NCI-H1436 treated with DMSO at 0.1 percent for 48 hours (cell line): ENCODE measurements around the gene WT1.

Source experiments
- DNase-seq: peaks from one replicate; lab custom pipeline; 2025; lab: John Stamatoyannopoulos, UW

WT1 gene

DNA sequence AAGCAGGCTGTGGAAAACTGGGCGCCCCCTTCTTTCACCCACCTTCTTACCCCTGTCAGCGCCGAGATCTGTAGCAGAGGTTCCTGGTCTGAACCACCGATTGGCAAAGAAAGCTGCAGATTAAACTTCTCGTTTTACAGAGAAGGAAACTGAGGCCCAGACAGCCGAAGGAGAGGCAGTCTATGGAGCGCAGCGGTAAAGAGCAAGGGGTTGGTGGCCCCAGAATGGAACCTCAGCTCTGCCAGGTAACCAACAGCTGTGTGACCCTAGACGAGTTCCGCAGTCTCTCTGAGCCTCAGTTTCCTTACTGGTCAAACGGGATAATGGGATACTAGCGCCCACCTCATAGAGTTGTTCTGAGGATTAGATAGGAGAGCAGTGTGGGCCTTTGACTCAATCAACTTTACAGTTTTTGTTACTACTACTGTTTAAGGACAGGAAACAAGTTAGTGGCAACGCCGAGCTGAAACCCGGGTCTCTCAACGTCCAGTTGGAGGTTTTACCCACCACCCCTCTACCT lies 3.1 kb upstream of the WT1 start:
- no peak for DNase-seq

DNA sequence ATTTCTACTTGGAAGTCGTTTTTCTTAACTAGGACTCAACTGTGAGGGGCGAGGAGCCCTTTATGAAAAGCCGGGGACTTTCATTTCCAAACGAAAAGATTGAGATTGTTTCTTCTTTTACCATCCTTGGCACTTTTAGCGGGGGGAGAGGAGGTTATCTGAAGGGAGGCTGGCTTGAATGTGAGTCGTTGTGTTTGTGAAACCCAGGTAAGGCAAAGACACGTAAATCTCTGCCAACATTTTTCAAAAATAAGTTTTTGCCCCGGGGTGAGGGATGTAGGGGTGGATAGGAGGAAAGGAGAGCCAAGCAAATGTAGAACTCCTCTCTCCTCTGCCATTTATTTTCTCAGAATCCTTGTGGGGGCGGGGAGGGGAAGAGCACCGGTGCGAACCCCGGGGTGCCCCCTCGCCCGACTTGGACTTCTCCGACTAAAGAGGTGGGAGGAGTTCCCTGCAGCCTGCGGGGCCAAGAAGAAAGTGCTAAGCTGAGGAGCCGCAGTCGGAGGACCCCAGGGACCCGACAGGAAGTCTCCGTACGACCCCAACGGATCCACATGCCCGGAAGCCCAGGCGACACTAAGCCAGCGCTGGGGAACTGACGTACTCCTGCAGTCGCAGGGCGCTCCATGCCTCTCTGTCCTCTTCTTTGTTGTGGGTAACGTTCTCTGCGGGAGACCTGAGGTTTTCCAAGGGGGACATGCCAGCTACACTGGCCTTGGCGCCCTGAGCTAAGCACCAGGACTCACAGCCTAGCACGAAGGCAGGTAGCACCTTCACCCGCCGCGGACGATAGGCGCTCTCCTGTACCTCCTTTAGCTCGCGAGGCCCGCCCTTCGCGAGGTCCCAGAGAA lies 2.4 kb upstream of the WT1 start:
- DNase-seq: no peak

DNA sequence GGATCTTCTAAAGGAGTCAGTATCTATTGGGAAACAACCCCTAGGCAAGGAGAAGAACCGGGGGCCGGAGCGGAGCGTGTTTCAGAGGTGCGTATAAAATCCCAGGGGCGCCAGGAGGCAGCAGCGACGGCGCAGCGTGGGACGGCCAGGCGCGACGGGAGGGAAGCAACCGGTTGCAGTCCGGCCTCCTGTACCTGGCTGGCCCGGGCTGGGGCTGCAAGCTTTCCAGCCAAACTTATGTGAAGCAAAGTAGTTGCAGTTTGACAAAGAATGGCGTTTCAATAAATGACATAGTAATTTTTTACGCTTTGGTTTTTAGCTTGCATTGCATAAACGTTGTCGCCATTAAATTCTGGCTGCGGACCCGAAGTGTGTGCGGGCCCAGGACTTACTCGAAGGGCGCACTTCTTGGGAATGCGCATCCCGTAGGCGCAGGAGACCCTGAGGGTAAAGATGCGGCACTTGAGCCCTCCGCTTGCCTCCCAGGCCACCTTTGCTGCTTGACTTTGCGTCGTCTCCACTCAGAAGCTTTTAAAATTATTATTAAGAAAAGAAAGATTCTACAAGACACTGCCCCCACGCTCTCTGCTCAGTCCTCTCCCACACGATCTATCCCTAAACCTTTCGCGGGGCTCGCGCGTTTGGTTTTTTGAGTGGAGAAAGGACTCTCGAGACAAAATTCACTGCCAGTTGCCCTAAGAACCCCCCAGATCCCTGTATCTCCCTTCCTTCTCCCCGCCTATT lies 1.6 kb upstream of the WT1 start:
- no peak for DNase-seq

DNA sequence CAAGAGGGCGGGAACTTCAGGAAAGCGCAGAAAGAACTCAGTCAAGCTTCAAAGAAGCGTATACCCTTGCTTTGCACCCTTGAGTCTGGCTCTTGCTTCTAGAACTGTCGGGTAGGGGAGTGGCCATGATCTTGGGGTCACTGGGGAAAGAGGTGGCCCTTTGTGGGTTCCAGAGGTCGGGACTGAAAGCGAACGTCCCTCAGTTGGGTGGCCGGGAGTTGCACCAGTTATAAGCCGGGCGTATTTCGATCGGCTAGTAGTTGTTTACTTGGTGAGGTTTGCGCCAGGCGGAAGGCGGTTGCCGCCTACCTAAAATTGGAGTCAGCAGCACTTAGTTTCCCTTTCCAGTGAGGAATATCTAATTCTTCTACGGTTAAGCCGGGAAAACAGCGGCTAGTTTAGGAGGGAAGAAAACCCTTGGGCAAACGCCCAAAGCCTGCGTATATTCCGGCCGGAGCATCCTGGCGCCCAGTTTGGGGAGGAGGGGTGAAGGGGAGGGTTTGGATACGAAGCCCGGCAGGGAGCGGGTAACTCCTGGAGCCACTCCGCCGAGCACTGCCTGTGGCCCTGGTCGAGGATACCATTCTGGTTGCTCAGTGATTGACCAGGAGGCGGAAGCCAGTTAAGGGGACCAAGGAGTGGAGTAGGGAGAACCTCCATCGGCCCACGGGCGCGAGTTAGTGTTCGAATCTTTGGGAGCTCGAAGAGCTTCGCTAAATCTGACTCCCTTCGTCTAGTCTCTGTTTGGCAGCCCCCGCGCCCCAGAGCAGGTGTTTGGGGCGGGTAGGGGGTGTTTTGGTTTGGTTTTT lies 807 bp upstream of the WT1 start:
- no peak for DNase-seq

DNA sequence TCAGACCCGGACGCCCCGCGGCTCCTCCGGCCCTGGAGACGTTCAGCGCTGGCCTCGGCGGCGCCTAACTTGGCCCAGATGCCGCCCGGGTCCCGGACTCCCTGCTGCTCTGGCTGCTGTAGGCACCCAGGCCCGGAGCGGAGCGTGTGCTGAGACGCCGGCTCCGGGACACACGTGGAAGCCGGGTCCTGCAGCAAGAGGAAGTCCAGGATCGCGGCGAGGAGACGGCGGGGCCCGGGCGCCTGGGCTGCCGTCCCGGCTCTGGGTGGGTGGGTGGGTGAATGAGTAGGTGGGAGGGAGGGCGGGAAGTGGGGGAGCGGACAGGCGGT lies 223 bp downstream of the WT1 start:
- DNase-seq: no peak

DNA sequence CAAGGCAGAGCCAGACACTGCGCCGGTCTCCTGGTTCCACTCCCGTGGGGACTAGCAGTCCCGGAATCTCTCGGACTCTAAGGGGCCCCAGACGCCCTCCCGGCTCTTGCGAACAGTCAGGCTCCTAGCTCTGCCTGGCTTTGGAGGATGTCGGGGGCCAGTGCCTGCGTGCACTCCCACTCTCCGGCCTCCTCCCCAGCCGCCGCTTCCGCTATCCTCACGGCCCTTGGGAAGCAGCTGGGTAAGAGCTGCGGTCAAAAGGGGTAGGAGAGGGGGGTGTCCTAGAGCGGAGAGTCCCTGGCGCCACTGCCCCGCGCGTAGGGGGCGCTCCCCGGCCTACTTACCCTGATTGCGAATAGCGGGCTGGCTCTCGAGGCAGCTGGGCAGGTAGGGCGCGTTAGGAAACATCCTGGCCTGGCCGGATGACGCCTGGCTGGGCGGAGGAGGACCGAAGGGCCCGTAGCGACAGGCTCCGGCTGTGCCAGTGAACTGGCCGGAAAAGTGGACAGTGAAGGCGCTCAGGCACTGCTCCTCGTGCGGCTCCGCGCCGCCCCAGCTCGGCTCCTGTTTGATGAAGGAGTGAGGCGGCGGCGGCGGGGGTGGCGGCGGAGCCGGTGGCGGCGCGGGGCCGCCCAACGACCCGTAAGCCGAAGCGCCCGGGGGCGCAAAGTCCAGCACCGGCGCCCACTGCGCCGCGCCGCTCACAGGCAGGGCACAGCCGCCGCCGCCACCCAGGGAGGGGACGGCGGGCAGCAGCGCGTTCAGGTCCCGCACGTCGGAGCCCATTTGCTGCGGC lies 785 bp downstream of the WT1 start:
- DNase-seq: no peak

DNA sequence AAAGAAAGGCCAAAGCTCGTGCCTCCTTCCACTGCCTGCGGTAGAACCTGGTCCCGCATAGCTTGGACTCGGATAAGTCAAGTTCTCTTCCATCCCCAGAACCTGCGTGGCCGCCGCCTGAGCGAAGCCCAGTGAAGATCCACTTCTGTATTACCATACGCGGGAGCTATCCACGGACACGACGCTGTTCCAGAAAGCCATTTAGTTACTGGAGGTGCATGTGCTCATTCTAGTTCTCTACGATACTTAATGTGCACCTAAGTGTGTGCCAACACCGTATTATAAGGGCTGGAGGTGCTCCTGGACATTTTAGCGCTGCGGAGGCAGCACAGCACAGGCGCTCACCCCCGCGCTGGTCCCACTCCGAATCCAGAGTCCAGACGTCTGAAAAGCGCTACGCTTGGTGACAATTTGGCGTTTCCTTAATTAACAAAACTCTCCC lies 1.4 kb downstream of the WT1 start:
- DNase-seq: no peak

DNA sequence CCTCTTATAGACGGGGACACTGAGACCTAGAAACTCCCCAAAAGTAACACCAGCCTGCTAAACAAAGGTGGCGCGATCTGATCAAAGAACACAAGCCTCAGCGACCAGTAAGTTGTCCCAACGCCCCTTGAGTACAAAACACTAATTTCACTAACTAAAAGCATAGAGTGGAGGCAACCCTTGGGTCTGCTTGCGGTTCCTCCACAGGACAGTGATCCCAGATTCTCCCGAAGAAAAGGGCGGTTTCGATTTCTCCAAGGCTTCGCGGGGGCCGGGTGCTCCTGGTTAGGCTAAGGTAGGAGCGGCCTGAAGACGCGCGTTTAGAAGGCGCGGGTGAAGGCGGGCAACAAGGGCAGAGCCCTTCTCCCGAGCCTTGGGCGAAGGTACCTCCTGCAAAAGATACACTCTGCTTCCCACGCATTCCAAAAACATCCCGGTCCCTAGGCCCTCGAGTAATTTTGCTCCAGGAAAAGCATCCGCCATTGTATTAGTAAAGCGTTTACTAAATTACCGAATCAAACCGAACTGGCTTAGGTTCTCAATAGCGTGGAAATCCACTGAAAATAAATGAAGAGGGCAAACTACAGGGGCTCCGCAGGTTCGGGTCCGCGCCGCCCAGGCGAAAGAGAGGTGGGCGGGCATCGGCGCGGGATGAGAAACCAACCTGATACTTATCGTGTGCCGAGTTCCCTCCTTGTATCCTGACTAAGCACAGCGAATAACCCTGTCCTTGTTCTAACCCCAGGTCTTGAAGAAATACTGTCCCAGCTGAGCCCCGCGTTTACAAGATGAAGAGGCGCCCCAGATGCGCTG lies 2.0 kb downstream of the WT1 start:
- no peak for DNase-seq

DNA sequence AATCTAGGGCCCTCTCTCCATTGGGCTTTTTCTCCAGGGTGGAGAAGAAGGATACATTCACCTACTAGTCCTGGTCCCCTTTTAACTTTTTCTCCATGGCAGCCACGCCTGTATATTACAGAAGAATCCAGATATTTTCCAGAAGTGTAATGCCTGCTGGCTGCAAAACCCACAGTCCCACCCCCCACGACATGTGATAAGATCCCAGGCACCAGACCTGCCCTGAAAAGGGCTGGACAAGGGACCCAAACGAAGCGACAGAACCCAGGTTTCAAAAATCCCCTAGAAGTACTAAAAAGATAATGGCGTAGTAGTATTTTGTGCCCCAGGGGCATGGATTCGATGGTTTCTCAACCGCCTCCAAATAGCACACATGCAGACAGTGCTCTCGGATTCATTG lies 2.8 kb downstream of the WT1 start:
- no peak for DNase-seq

DNA sequence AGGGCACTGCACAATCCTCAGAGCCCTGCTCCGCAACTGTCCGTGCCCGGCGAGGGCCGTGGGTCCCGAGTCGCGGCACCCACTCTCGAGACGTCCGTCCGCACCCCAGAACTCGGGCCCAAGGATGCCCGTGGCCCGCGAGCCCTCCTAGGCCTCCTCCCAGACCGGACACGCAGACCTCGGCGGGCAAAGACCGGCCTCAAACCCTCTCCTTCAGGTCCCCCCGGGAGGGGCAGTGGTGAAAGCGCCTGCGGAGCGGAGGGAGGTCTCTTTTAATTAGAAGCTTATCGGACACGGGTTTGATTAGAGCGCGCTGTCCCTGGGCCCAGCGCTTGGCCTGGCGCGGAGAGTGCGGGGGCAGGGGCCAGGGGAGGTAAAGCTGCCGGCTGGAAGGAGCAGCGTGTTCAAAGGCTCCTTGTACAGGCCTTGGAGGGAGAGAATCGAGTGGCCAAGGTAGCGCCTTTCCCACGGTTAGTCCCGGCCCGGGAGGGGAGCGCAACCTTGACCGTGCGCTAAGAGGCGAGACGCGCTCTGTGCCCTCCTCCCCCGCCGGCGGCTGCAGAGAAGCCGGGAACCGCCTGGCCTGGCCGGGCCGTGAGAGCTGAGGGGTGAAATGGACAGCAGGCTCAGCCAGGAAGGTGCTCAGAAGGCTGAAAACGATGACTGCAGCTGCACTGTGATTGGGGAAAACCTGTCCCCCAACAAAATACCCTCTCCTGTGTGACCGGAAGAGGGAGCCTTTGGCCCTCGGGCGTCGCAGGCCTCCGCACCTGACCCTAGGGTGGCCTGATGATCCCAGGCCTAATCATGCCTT lies 4.6 kb downstream of the WT1 start:
- no peak for DNase-seq

DNA sequence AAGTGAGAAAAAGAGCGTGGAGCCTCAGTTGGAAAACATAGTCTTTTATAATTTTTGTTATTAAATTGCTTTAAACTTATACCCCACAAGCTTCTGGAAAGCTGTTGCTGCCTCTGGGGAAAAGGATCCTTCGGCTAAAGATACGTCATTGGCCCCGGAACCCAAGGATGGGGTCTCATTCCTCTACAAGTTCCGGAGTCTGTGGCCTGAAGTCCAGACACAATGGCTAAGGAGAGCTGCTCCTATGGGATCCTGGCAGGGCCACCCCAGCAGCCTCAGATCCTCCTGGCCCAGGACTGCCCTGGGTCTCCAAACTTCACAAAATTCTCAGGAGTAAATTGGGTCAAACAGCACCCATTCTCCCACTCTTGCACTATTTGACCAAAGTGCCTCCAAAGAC lies 5.9 kb downstream of the WT1 start:
- DNase-seq: no peak

DNA sequence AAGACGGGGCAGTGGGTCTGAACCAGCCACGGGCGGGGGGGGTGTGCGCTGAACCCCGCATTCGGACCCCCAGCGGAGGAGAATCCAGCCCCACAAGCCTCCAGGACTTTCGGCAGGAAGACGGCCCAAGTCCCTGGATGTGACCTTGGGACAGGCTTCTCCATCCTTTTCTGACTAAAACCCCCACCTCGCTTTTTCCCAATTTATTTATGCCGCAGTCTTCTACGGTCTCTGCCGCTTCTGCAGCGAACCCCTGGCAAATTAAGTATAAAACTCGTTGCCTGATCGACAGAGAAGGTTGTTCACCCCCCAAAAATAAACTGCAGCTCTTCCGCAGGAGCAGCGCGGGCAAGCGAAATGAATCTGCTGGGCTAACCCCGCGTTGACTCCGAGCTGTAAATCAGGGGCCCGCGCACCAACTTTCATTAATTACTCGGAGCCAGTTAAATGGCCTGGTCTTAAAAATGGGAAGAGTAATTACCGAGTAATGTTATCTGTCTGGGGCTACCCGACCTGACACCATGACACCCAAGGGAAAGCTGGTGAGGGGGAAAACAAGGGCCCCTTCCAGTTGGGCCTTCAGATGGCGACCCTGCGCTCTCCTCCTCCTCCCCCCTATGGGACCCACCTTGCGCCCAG lies 6.6 kb downstream of the WT1 start:
- no peak for DNase-seq

DNA sequence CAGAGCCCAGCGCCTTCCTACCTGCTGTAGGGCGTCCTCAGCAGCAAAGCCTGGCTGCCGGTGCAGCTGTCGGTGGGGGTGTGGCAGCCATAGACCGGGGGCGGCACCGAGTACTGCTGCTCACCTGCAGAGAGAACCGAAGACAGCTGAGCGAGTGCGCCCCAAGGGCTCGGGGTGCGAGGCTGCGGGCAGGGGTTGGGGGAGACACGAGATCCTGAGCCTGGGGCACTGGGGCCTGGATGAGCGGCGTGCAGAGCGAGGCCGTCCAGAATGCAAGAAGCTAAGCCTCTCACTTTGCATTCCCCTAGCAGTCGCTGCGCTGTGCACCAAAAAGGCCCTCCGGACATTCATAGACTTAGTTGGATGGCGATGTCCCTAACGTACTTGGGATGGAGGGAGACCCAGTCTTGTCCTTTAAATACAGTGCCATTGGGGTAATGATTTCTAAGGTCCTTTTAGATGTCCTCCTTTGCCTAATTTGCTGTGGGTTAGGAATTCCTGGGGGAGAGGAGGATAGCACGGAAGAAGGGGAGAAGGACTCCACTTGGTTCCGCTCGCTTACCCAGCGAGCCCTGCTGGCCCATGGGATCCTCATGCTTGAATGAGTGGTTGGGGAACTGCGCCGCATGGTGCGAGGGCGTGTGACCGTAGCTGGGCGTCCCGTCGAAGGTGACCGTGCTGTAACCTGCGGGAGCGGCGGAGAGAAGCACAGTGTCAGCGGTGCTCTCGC lies 7.2 kb downstream of the WT1 start:
- DNase-seq: no peak

DNA sequence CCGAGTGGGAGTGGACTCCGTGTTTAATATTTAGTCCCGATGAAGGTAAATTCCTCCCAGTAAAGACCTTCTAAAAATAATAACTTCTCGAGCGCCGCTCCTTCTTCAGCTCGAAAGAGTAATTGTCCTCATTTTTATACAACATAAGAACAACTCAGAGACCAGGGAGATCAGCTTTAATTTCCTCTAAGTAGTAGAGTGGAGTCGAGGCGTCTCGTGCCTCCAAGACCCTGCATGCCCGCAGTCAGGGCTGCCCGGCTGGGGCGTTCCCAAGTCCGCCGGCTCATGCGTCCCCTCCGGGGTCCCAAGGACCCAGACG lies 7.8 kb downstream of the WT1 start:
- DNase-seq: no peak

DNA sequence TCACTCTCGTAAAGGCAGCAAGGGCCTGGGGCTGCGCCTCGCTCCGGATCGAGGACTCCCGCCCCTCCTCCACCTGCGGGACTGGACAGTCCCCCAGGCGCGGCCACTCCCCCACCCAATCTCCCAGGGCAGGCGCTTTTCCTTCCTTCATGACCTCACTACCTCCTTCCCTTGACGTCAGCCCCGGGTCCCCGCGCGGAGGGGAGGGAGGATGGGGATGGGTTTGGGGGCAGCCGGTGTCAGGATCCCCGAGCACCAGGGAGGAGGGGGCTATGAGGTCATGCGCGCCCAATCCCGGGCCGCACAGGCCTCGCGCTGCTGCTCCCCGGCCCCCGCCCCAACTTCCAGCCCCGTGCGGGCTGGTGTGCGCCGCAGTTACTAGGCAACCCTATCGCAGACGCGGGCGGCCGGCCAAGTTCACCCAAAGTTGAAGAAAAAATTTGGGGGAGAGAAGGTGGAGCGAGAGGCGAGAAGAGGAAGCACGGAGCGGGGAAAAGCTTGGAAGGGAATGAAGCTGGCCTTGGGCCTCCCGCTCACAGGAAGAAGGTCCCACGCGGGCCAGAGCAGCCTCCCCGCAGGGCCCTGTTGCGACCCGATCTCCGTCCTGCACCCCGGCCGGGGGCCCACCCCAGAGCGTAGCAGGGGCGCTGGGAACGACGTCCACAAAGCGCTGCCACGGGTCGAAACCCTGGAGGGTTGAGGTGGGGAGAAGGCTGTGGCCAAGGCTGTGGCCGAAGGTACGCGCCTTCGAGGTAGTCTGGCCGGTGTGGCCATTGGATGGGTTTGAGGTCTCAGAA lies 8.3 kb downstream of the WT1 start:
- DNase-seq: no peak

DNA sequence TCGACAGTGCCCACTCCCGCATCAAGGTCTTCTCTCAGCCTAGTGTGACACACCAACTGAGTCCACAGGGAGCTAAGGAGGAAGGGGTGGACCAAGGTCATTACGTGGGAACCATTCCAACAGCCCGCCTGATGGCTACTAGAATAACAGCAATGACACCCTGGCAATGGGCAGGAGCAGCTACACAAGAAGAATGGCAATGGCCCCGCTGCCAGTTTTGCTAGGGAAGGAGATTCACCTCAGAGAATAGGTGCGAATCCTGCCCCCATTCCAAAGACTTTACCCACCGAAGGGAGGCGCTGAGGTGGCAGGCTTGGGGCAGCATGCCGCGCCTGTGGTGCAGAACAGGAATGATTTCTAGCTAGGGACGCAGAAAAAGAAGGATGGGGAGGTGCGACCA lies 9.1 kb downstream of the WT1 start:
- no peak for DNase-seq

DNA sequence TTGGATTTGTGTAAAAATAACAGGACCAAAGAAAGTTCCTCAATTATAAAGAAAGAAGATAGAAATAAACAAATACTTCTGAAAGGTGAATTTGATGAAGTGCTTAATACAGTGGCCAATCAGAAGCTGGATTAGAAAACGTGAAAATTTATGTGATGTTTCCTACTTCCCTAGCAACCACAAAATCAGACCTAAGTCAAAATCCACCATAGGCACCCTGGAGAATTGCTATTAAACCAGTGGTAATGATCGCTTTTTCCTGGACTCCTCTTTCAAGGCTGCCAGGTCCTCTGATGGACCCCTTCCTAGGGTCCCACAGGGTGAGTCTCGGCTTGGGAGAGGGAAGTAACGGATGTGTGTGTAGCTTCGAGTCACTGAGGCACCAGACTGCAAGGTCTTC lies 9.6 kb downstream of the WT1 start:
- no peak for DNase-seq

DNA sequence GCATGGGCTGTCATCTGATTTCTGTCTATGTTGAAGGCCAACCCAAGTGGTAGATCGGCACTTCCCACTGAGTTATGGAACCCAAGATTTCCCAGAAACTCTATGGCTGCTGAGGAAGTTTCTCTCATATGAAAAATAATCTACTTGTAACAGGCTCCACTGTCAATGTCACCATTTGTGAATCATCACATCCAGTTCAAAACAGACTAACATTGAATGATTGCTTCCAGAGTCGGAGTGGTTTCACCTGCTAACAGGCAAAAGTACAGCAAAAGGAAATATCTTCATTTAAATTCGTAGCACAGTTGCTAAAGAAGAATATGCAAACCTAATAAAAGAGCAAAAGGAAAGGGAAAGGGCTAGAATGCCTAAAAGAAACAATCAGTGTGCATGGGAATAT lies 12.8 kb downstream of the WT1 start:
- DNase-seq: no peak
